Left lobe of liver (tissue), 2 donors: ENCODE measurements around the gene QPCTL. TPM values are rescaled to one million over a fixed set of nuclear protein-coding genes. Genes with fewer than 3 reads are reported as not detected.

Experiments
- ATAC-seq: fragments of 200-7000 bp; cut with Tn5 transposase; one replicate; pipeline ENCODE4 v1.9.1; 2020; ENCODE audit warnings: mild to moderate bottlenecking, moderate library complexity
- DNase-seq: peaks from one replicate; pipeline ENCODE4 v3.0.0-alpha.2; 2020; ENCODE audit warnings: low spot score
- total RNA-seq: library from RNA; stranded (reverse); gene quantifications from one replicate; pipeline ENCODE4 v1.2.1, GENCODE V29; 2021
- donor health status: DM: no; HTN: no; CAD: no; lungs with moderate emphysema.
- donor health status: DM: no; HTN: yes; CAD: no.

Gene QPCTL
- total RNA-seq = 7.8 TPM

DNA sequence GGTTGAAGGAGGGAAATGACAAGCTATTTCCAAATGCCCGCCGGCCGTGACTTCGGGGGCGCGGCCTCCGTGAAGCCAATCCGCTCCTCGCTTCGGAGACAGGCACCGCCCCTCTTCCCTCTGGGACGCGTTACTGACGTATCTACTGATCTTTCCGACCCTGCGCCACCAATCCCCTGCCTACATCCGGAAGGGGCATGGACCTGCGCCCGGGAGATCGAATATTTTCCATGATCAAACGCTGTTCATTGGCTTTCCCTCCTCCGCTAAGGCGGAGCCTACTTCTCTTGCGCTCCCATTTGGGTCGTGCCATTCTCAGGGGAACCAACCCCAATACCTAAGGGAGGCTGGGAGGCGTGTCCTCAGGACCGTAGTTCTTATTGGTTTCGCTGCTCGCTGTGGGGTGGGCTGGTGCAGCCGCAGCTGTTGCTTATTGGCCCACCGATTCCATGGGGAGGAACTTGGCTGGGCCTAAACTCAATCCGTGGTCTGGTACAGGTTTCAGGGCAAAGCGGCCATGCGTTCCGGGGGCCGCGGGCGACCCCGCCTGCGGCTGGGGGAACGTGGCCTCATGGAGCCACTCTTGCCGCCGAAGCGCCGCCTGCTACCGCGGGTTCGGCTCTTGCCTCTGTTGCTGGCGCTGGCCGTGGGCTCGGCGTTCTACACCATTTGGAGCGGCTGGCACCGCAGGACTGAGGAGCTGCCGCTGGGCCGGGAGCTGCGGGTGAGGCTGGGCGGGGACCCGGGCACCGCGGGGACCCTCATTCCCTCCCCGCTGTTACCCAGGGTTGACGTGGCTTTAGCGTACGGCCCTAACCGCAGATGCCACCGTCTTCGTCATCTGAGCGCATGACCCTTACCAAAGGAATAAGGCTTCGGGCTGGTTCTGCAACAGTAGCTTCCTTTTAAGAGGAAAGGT is at the start of gene QPCTL:
QPCTL (plus strand) TSS at position 480 of the 919 bp plus-strand sequence; CDS start at position 518, 38 bp downstream.
- DNase-seq = peak; percentile 99
- peak; percentile 89 for ATAC-seq

GRCh38 chr19:45643024-45643926 is 49.2 kb upstream of the QPCTL start:
- peak; percentile 83 for DNase-seq
- ATAC-seq = peak; percentile 67

DNA sequence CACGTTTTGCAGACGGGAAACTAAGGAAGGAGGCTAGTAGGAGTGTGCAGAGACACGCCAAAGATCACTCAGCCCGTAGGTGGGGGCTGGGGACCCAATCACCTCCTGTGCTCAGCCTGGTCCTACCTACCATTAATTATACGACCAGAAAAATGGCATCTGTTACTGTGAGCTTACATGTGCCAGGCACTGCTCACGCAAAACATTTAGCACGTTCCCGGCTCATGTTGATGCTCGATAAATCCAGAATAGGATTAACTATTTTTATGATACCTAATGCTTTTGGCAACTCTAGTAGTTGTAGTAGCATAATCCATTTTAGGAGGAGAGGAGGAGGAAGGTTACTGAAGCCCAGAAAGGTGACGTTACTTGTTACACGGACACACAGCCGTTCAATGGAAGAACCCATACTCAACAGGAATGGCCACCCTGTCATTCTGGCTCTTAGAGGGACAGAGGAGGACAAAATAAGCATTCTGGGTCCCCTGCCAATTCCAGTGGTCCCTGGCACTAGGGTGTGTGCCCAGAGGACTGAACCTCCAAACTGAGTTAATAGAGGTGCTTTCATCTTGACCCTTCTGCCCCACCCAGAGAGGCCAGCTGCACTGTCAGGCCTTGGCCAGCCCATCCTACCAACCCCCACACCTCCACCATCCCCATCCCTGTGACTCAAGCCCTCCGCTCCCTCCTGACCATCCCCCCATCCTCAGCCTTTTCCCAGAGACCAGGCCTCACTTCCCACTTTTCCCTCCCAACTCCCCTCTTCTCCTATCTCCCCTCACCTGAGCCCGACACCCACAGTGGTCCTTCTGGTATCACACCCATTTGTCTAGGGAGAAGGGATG is 48.3 kb upstream of the QPCTL start:
- DNase-seq (no peak), ATAC-seq (no peak)

DNA sequence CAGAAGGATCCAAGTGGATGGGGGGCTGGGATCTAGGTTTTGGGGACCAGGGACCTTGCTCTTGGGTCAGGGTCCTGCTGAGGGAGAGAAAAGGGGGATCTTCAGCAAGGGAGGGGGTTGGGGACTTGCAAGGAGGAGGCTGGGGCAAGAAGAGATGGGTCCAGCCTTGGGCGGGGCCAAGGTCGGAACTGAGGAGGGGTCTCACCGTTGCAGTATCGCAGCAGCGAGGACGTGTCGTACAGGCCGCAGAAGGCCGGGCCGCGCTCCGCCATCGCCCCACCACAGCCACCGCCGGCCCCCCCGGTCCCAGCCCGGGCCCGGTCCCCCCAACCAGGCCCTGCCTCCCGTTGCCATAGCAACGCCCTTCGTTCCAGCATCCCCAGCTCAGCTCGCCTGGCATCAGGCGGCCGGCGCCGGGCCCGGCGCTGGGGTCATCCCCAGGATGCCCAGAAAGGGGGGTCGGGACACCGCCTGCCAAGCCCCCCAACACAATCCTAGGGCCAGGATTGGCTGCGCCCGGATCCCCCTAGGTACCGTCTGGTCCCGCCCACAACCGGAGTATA is 47.3 kb upstream of the QPCTL start:
- ATAC-seq (no peak), DNase-seq (no peak)

GRCh38 chr19:45645631-45646344 is 46.7 kb upstream of the QPCTL start:
- DNase-seq = no peak
- peak; percentile 13 for ATAC-seq

GRCh38 chr19:45646345-45646698 is 46.1 kb upstream of the QPCTL start:
- ATAC-seq = no peak

DNA sequence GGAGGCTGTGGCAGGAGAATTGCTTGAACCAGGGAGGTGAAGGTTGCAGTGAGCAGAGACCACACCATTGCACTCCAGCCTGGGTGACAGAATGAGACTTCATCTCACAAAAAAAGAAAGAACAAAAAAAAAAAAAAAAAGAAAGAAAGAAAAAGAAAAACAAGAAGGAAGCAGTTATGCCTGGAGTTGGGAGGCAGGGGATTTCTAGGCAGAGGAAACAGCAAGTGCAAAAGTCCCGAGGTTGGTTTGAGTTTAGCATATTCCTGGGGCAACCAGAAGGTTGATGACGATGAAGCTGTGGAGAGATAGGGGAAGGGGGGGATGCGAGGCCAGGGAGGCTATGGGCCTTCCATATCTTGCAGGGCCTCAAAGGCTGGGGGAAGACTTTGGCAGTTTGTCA is 41.7 kb upstream of the QPCTL start:
- DNase-seq (no peak), ATAC-seq (no peak)

More at GRCh38 chr19:45646345-45646698, 46.1 kb upstream of the QPCTL start:
- no peak for DNase-seq

- DNase-seq (no peak), ATAC-seq (no peak)
Observed at GRCh38 chr19:45653634-45654033, 38.8 kb upstream of the QPCTL start.

DNA sequence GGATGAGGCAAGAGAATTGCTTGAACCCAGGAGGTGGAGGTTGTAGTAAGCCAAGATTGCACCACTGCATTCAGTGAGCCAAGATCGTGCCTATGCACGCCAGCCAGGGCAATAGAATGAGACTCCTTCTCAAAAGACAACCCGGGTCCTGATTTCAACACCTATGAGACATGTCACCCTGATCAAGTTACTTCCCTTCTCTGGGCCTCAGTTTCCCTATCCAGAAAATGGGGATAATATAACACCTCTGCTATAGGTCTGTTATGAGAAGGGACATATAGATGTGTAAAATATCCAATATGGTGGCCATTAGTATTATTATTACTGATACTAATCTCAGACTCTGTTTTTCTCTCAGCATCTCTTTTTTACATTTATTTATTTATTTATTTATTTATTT is 37.4 kb upstream of the QPCTL start:
- ATAC-seq = no peak
- no peak for DNase-seq

- no peak for DNase-seq
- no peak for ATAC-seq
Observed at GRCh38 chr19:45657520-45658167, 34.8 kb upstream of the QPCTL start.

DNA sequence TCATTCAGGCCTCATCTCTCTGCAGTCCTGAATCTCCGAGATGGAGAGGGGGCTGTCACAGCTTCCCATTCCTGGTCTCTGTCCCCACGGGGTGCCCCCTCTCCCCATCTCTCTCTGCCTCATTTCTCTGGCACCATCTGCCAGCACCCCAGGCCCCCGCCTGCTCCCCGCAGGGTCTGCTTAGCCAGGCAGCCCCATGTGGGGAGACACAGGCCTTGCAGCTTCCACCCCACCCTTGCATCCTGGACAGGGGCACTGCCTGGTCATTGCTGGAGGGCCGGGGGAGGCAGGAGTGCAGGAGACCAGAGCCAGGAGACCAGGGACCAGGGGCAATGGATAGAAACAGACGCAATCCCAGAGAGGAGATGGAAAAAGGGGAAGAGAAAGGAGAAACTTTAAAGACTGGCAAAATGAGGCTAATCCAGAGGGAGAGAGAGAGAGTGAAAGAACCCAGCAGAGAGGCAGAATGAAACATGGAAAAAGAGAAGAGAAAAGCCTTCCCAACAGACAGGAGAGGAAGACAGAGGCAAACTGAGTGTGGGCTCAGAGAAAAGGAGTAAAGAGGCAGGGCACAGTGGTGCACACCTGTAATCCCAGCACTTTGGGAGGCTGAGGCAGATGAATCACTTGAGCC is 33.3 kb upstream of the QPCTL start:
- ATAC-seq = no peak

GRCh38 chr19:45660636-45661035 is 31.8 kb upstream of the QPCTL start:
- DNase-seq (no peak), ATAC-seq (no peak)

More for the DNA sequence above, 33.3 kb upstream of the QPCTL start:
- DNase-seq = no peak

DNA sequence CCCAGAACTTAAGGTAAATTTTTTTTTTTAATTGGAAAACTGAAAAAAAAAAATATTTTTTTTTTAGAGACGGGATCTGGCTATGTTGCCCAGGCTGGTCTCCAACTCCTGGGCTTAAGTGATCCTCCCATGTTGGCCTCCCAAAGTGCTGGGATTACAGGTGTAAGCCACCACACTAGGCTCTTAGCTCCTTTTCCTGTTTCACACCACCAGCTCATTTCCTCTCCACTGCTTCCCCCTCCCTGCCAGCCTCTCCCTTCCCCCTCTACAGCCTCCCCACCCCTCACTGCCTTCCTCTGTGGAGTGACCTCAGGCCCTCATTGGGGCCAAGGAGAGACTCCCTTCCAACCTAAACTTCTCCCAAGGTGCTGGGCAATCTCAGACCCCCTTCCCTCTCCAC is 28.7 kb upstream of the QPCTL start:
- DNase-seq = no peak
- ATAC-seq = no peak

DNA sequence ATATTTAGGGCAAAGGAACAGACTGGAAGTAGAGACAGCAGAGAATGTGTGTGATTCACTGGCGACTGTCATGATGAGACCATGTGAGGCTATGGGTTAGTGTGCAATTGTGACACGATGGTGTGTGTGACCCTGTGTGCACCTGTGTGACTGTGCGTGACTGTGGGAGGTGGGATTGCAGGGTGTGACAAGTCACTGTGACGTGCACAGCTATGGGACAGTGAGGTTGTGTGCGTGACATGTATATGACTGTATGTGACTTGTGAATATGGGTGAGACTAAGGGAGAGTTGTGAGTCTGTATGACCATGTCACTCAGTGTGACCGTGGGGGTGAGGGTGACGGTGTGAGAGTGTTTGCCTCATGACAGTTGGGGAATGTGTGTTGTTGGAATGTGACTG is 27.9 kb upstream of the QPCTL start:
- no peak for ATAC-seq

DNA sequence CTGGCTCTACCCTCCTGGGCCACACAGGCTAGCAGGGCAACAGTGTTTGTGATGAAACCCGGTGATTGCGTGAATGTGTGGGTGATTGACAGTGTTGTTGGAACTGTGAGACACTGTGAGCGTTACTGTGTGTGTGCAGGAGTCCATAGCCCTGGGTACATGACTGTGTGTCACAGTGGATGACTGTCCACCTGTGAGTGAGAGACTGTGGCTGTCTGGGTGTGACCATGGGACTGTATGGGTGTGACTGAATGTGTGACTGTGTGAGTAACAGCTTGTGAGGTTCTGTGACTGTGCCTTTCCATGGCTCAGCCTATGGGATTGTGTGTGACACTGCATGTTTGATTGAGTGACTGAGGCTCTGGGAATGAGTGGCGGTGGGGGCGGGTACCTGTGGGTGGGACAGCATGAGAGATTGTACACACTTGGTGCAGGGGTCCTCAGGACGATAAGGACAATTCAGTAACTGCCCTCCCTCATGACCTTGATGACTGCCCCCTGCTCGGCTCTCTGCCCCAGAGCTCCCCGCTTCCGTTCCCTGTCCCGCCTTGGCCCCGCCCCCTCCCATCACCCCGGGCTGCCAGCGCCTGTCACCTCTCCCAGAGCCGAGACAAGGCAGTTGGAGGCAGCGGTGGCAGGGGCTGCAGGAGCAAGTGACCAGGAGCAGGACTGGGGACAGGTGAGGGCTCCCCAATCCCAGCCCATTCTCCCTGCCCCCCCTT is 24.7 kb upstream of the QPCTL start, which contains the start of gene GIPR:
GIPR (plus strand) TSS at position 602 of the 722 bp plus-strand sequence. CDS start 1,300 bp downstream, outside the sequence.
- DNase-seq (no peak), ATAC-seq (peak; percentile 13)

More for the DNA sequence above, 27.9 kb upstream of the QPCTL start:
- no peak for DNase-seq

DNA sequence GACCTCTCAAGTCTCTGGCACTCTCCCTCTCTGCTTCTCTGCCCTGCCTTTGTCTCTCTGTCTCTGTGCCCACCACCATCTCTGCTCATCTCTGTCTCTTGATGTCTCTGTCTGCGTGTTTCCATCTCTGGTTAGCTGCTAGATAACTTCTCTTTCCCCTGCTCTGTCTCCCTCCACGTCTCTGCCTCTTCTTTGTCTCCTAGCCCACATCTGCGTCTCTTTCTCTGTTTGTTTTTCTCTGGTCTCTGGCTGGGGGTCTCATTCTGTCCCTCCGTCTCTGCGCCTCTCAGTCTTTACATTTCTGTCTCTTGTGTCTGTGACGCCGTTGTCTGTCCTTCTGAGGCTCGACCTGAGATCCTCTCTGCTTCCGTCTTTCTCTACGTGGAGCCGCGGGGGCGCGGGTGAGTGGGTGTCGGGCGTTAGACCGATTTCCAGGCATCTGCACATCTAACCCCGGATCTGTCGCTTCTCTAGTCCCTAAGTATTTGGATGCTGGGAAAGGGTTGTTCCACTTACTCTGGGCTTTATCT is 24.1 kb upstream of the QPCTL start:
- DNase-seq = no peak
- no peak for ATAC-seq

- peak; percentile 68 for ATAC-seq
- DNase-seq = peak; percentile 58
Observed at GRCh38 chr19:45670670-45671453, 21.6 kb upstream of the QPCTL start.
